A549 treated with AZD9567 at 1 μM for 4 hours (cell line): ENCODE measurements around the gene JAKMIP1. TPM values are rescaled to one million over a fixed set of nuclear protein-coding genes. Genes with fewer than 3 reads are reported as not detected.

Experiments used
- total RNA-seq: library from RNA; stranded (reverse); fragments of 200-300 nt; extraction: Qiagen RNA extraction; gene quantifications from 5 replicates; pipeline ENCODE4 v1.2.3, GENCODE V29; 2022; ENCODE audit not compliant: insufficient read depth

Gene JAKMIP1
- 0.05 to 0.08 TPM in 2 of 5 replicates, not detected in the others for total RNA-seq

DNA sequence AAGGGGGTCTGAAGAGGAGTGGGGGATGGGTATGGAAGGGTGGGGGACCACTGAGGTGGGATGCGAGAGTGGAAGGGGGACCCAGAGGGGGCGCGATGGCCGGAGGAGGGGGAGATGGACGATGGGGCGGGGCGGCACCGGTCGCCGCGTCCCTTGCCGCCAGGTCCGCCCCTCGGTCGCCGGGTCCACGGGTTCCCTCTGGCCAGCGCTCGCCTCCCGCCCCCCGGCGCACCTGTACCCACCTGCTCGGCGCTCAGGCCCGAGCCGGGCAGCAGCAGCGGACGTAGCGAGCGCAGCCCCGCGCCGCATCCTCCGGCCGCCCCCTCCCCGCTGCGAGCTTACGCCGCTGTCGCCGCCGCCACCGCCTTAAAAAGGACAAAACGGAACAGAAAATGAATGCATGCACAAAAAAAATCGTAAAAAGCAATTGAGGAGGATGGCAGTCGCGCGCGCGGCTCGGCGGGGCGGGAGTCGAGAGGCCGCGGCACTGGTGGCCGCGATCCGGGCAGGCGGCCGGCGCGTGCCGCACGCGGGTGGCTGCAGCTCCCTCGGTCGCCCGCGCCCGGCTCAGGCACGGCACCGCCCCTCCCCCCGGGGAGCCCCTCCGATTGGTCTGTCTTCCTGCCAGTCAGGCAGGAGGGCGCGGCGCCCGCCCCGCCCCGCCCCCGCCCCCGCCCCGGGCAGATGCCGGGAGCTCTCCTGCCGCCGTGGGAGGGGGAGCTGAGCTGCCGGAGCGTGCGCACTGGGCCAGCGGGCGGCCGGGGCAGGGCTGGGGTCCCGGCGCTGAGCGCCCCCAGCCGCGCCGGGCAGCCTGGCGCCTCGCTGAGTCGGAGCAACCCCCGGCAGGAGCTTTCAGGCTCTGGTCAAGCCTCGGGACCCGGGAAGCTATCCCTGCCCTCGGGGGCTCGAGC lies at the start of gene JAKMIP1:
TSS of gene JAKMIP1 (minus strand) at position 539 of the 911 bp plus-strand sequence. CDS start 87,699 bp downstream, outside the sequence.

DNA sequence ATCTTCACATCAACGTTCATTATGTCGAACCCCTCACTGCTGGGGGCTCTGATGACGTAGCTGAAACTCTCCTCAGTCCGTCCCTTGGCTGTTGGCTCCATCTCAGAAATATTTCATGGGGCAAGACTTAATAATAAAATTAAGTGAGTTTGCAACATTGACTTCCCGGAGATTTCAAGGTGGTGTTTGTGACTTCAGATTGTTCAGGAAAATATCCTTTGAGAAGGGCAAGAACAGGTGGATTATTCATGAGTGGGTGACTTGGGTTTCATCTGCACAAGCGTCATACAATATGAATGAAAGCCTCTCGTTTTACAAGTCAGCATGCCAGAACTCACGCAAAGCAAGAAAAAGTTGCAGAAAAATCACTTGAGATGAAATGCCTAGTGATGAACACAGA lies 182.0 kb downstream of the JAKMIP1 start, which contains the start of gene C4orf50:
TSS of gene C4orf50 (minus strand) at position 101 of the 400 bp plus-strand sequence.

Other genes starting within 250 kb of the JAKMIP1 start
- gene C4orf50, start 182.1 kb downstream of the JAKMIP1 start, total RNA-seq = not detected in 5 replicates
- 10.6 to 14.1 TPM (median 13.4 TPM) in 5 replicates for gene WFS1, start 69.3 kb upstream of the JAKMIP1 start, total RNA-seq